ELF-1 (cell line): ENCODE data around the gene PILRA.
"Not testable (repeated sequence)": the region's sequence is repeated elsewhere in the genome, so short reads cannot be mapped to it uniquely, and the experiment has no call there.

Experiments
- DNase-seq: peaks from one replicate; pipeline ENCODE4 v3.0.0-alpha.2; 2016; ENCODE audit warnings: low read depth, low spot score

PILRA gene

GRCh38 chr7:100373261-100373831, at the start of gene PILRA:
Gene PILRA (plus strand): TSS chr7:100373487. CDS start chr7:100373657, 170 bp downstream.
- no peak for DNase-seq

- not testable (repeated sequence) for DNase-seq
Observed at GRCh38 chr7:100324194-100324593, 49.1 kb upstream of the PILRA start.

GRCh38 chr7:100325671-100326070, 47.6 kb upstream of the PILRA start:
- not testable (repeated sequence) for DNase-seq

- DNase-seq: not testable (repeated sequence)
Observed at GRCh38 chr7:100326914-100327313, 46.4 kb upstream of the PILRA start.

GRCh38 chr7:100335566-100336466, 37.5 kb upstream of the PILRA start:
- DNase-seq: peak; percentile 98

GRCh38 chr7:100338083-100338696, 35.1 kb upstream of the PILRA start:
- peak; percentile 40 for DNase-seq

GRCh38 chr7:100341286-100341685, 32.0 kb upstream of the PILRA start:
- not testable (repeated sequence) for DNase-seq

- no peak for DNase-seq
Observed at GRCh38 chr7:100342765-100343164, 30.5 kb upstream of the PILRA start.

- DNase-seq: not testable (repeated sequence)
Observed at GRCh38 chr7:100344124-100344559, 29.1 kb upstream of the PILRA start.

GRCh38 chr7:100344560-100345287, 28.6 kb upstream of the PILRA start:
- peak; percentile 71 for DNase-seq

GRCh38 chr7:100345288-100345672, 28.0 kb upstream of the PILRA start:
- not testable (repeated sequence) for DNase-seq

- no peak for DNase-seq
Observed at GRCh38 chr7:100346921-100347320, 26.4 kb upstream of the PILRA start.

GRCh38 chr7:100348805-100349204, 24.5 kb upstream of the PILRA start:
- DNase-seq: no peak

- DNase-seq: no peak
Observed at GRCh38 chr7:100349757-100350156, 23.5 kb upstream of the PILRA start.

- DNase-seq: no peak
Observed at GRCh38 chr7:100351657-100352058, 21.6 kb upstream of the PILRA start.

- DNase-seq: not testable (repeated sequence)
Observed at GRCh38 chr7:100352230-100352781, 21.0 kb upstream of the PILRA start.

- no peak for DNase-seq
Observed at GRCh38 chr7:100352984-100353684, 20.2 kb upstream of the PILRA start.

GRCh38 chr7:100353685-100354330, 19.5 kb upstream of the PILRA start:
- no peak for DNase-seq

- DNase-seq: no peak
Observed at GRCh38 chr7:100356416-100357068, 16.7 kb upstream of the PILRA start.

GRCh38 chr7:100357131-100357561, 16.1 kb upstream of the PILRA start:
- no peak for DNase-seq
